Mononuclear cell (primary cell): Measurements from ENCODE around the gene HRC. TPM values are rescaled to one million over a fixed set of nuclear protein-coding genes. Genes with fewer than 3 reads are reported as not detected.
"Not testable (repeated sequence)": the region's sequence is repeated elsewhere in the genome, so short reads cannot be mapped to it uniquely, and the experiment has no call there.

Experiments
- H3K27me3 ChIP-seq: 2 replicates; pipeline ENCODE4 v1.6.0; 2011; ENCODE audit warnings: low read length, control low read depth; ENCODE audit not compliant: insufficient read depth
- H3K4me1 ChIP-seq: 2 replicates; pipeline ENCODE4 v1.5.1; 2011; ENCODE audit warnings: mild to moderate bottlenecking, low read length, control low read depth; ENCODE audit not compliant: insufficient read depth
- H3K4me3 ChIP-seq: 2 replicates; pipeline ENCODE4 v1.5.1; 2011; ENCODE audit warnings: mild to moderate bottlenecking, low read length, moderate library complexity
- H3K9me3 ChIP-seq: 2 replicates; pipeline ENCODE4 v1.5.1; 2011; ENCODE audit warnings: low read depth, mild to moderate bottlenecking, control low read depth, low read length
- total RNA-seq: library from RNA; depleted of rRNA; stranded (reverse); fragments of >200 nt; gene quantifications from one replicate; pipeline ENCODE4 v1.2.3, GENCODE V29; 2012

Gene HRC
- total RNA-seq, 1 donor: not detected

- Histone ChIP-seq H3K9me3 (no peaks in the 10 kb centered on the region), H3K4me1 (peaks cover 25% of the 10 kb centered on the region), H3K4me3 (no peak overlapping the region), H3K27me3 (peaks cover 5% of the 10 kb centered on the region)
Observed at GRCh38 chr19:49130325-49130724, 24.9 kb downstream of the HRC start.

GRCh38 chr19:49129238-49129583 lies 26.0 kb downstream of the HRC start:
- Histone ChIP-seq H3K4me1 (peaks cover 20% of the 10 kb centered on the region), H3K27me3 (peaks cover under 1% of the 10 kb centered on the region), H3K4me3 (no peak overlapping the region), H3K9me3 (no peaks in the 10 kb centered on the region)

GRCh38 chr19:49128545-49129237 lies 26.5 kb downstream of the HRC start:
- Histone ChIP-seq H3K4me1 (peaks cover 14% of the 10 kb centered on the region), H3K9me3 (no peaks in the 10 kb centered on the region), H3K27me3 (no peaks in the 10 kb centered on the region), H3K4me3 (no peak overlapping the region)

- Histone ChIP-seq H3K4me3 (peak overlapping the region; percentile 13), H3K4me1 (peaks cover 10% of the 10 kb centered on the region), H3K27me3 (no peaks in the 10 kb centered on the region), H3K9me3 (no peaks in the 10 kb centered on the region)
Observed at GRCh38 chr19:49127674-49128544, 27.3 kb downstream of the HRC start.

GRCh38 chr19:49127225-49127624 lies 28.0 kb downstream of the HRC start:
- H3K4me1 ChIP-seq: peaks cover 10% of the 10 kb centered on the region
- not testable (repeated sequence) for H3K4me3 ChIP-seq, H3K9me3 ChIP-seq, H3K27me3 ChIP-seq

- Histone ChIP-seq H3K4me1 (peaks cover 10% of the 10 kb centered on the region), H3K27me3 (no peaks in the 10 kb centered on the region), H3K4me3 (no peak overlapping the region), H3K9me3 (no peaks in the 10 kb centered on the region)
Observed at GRCh38 chr19:49126575-49126974, 28.6 kb downstream of the HRC start.

- H3K4me3 ChIP-seq: no peak overlapping the region
- no peaks in the 10 kb centered on the region for H3K9me3 ChIP-seq
- peaks cover 10% of the 10 kb centered on the region for H3K4me1 ChIP-seq
- H3K27me3 ChIP-seq: peaks cover 11% of the 10 kb centered on the region
Observed at GRCh38 chr19:49125025-49125731, 30.0 kb downstream of the HRC start.

GRCh38 chr19:49123285-49123684 lies 31.9 kb downstream of the HRC start:
- H3K4me1 ChIP-seq: peaks cover 21% of the 10 kb centered on the region
- H3K27me3 ChIP-seq: peaks cover 11% of the 10 kb centered on the region
- H3K9me3 ChIP-seq, H3K4me3 ChIP-seq: not testable (repeated sequence)

- not testable (repeated sequence) for H3K9me3 ChIP-seq
Observed at GRCh38 chr19:49121841-49122240, 33.4 kb downstream of the HRC start.

GRCh38 chr19:49120868-49121267 lies 34.3 kb downstream of the HRC start:
- Histone ChIP-seq H3K4me1 (peaks cover 31% of the 10 kb centered on the region), H3K9me3 (no peaks in the 10 kb centered on the region), H3K4me3 (no peak overlapping the region), H3K27me3 (peaks cover 11% of the 10 kb centered on the region)

More at GRCh38 chr19:49121841-49122240, 33.4 kb downstream of the HRC start:
- not testable (repeated sequence) for H3K4me3 ChIP-seq
- Histone ChIP-seq H3K27me3 (peaks cover 11% of the 10 kb centered on the region), H3K4me1 (peaks cover 22% of the 10 kb centered on the region)

GRCh38 chr19:49120325-49120683 lies 34.9 kb downstream of the HRC start:
- H3K4me1 ChIP-seq: peaks cover 32% of the 10 kb centered on the region
- H3K9me3 ChIP-seq: no peaks in the 10 kb centered on the region
- no peak overlapping the region for H3K4me3 ChIP-seq
- H3K27me3 ChIP-seq: peaks cover 11% of the 10 kb centered on the region

GRCh38 chr19:49119411-49120324 lies 35.5 kb downstream of the HRC start, which contains the start of gene PPFIA3:
PPFIA3 (plus strand) TSS chr19:49119544; CDS start chr19:49127874, 8,330 bp downstream.
- Histone ChIP-seq H3K9me3 (no peaks in the 10 kb centered on the region), H3K4me3 (peak within 1 kb of the TSS; percentile 43), H3K27me3 (peaks cover 11% of the 10 kb centered on the region), H3K4me1 (peaks cover 38% of the 10 kb centered on the region)

GRCh38 chr19:49118565-49119410 lies 36.4 kb downstream of the HRC start, which contains the start of gene C19orf73:
C19orf73 (minus strand) TSS chr19:49119143; CDS start chr19:49119022, 121 bp downstream.
- Histone ChIP-seq H3K4me3 (peak within 1 kb of the TSS; percentile 43), H3K4me1 (peaks cover 42% of the 10 kb centered on the region), H3K9me3 (no peaks in the 10 kb centered on the region), H3K27me3 (peaks cover 11% of the 10 kb centered on the region)
